ENCODE data around the gene KCNIP4. TPM values are rescaled to one million over a fixed set of nuclear protein-coding genes. Genes with fewer than 3 reads are reported as not detected.

The KCNIP4 gene
- total and polyA plus RNA-seq, 2 donors (not counting 3 experiments of a cell fraction or from before 2014, with no cell fraction given) = not detected

GRCh38 chr4:21819086-21819485 is 129.5 kb downstream of the KCNIP4 start:
- DNase-seq (ENCODE audit: low read depth, low spot score) = peak; percentile 55
- Histone ChIP-seq H3K4me1 (ENCODE audit: control insufficient read depth, extremely low read depth, insufficient read depth, low read length) (no peaks in the 10 kb centered on the region), H3K9ac (replicated peaks; ENCODE audit: extremely low read depth, insufficient read depth, low read length) (no peak overlapping the region), H3K4me3 (replicated peaks in 1 of 3; ENCODE audit: insufficient read depth in 1 of 3, low read depth in 1 of 3, low read length in 3 of 3) (no peak overlapping the region), H3K4me2 (ENCODE audit: insufficient read depth, low read length) (no peak overlapping the region), H3K27ac (ENCODE audit: insufficient read depth, low read depth, low read length) (no peak overlapping the region), H3K36me3 (ENCODE audit: control insufficient read depth in 2 of 2, extremely low read depth in 1 of 2, insufficient read depth in 2 of 2, low read length in 2 of 2) (no peaks in the 10 kb centered on the region), H3K27me3 (ENCODE audit: control insufficient read depth in 2 of 2, insufficient read depth in 2 of 2, low read length in 2 of 2) (peaks cover 0 to 2% of the 10 kb centered on the region in 2 experiments), H2AFZ (ENCODE audit: low read depth, low read length) (no peak overlapping the region), H3K9me3 (replicated peaks; ENCODE audit: control insufficient read depth, insufficient read depth, low read length) (no peaks in the 10 kb centered on the region), H3K9me1 (replicated peaks; ENCODE audit: control insufficient read depth, extremely low read depth, insufficient read depth, low read length) (no peaks in the 10 kb centered on the region), H3K79me2 (ENCODE audit: control insufficient read depth, insufficient read depth, low read length) (no peaks in the 10 kb centered on the region), H4K20me1 (replicated peaks; ENCODE audit: control insufficient read depth, extremely low read depth, insufficient read depth, low read length) (no peaks in the 10 kb centered on the region)
- CTCF ChIA-PET = interaction anchor here (1.8 kb wide), 1 partner anchor 30 kb away, joined by 8 read pairs; no protein-coding TSS in a partner anchor
- dilution Hi-C loops (cut with MboI; ENCODE audit: extremely low pct_ligation_motif_present, low sequenced_read_pairs) (loop anchor here (25.0 kb wide), 1 partner anchor 568 kb away; no protein-coding TSS in a partner anchor), intact Hi-C loops (cut with micrococcal nuclease) (no loop called here)
- no TSS peak for BruUV-seq (replicated peaks)
- TF ChIP-seq EZH2 (IDR thresholded peaks at IDR 0.05; ENCODE audit: borderline replicate concordance, low read depth, low read length, severe bottlenecking) (no peak), POLR2AphosphoS5 (IDR thresholded peaks at IDR 0.05; ENCODE audit: insufficient read depth, low read depth, low read length) (no peak), MYC (IDR thresholded peaks at IDR 0.05; ENCODE audit: low read depth, low read length) (no peak), FOS (IDR thresholded peaks at IDR 0.05; ENCODE audit: borderline replicate concordance, insufficient read depth, low read length) (no peak), JUN (IDR thresholded peaks at IDR 0.05; ENCODE audit: borderline replicate concordance, insufficient read depth, insufficient read length, low read depth) (no peak), POLR2A (IDR thresholded peaks at IDR 0.05; ENCODE audit: low read depth, low read length) (no peak)
- POLR2A ChIA-PET = no interaction called here
- FAIRE-seq = no peak

- Histone ChIP-seq H2AFZ (ENCODE audit: low read depth, low read length) (no peak overlapping the region), H3K9ac (replicated peaks; ENCODE audit: extremely low read depth, insufficient read depth, low read length) (no peak overlapping the region), H3K27ac (ENCODE audit: insufficient read depth, low read depth, low read length) (no peak overlapping the region), H3K36me3 (ENCODE audit: control insufficient read depth in 2 of 2, extremely low read depth in 1 of 2, insufficient read depth in 2 of 2, low read length in 2 of 2) (no peaks in the 10 kb centered on the region), H3K27me3 (ENCODE audit: control insufficient read depth in 2 of 2, insufficient read depth in 2 of 2, low read length in 2 of 2) (peaks cover 0 to 2% of the 10 kb centered on the region in 2 experiments), H3K4me1 (ENCODE audit: control insufficient read depth, extremely low read depth, insufficient read depth, low read length) (peaks cover 6% of the 10 kb centered on the region), H3K9me1 (replicated peaks; ENCODE audit: control insufficient read depth, extremely low read depth, insufficient read depth, low read length) (no peaks in the 10 kb centered on the region), H3K9me3 (replicated peaks; ENCODE audit: control insufficient read depth, insufficient read depth, low read length) (no peaks in the 10 kb centered on the region), H3K4me3 (replicated peaks in 1 of 3; ENCODE audit: insufficient read depth in 1 of 3, low read depth in 1 of 3, low read length in 3 of 3) (no peak overlapping the region), H4K20me1 (replicated peaks; ENCODE audit: control insufficient read depth, extremely low read depth, insufficient read depth, low read length) (no peaks in the 10 kb centered on the region), H3K4me2 (ENCODE audit: insufficient read depth, low read length) (no peak overlapping the region), H3K79me2 (ENCODE audit: control insufficient read depth, insufficient read depth, low read length) (no peaks in the 10 kb centered on the region)
- no TSS peak for BruUV-seq (replicated peaks)
- DNase-seq (ENCODE audit: low read depth, low spot score) (no peak), FAIRE-seq (no peak)
- intact Hi-C loops (cut with micrococcal nuclease) (no loop called here), dilution Hi-C loops (cut with MboI; ENCODE audit: extremely low pct_ligation_motif_present, low sequenced_read_pairs) (loop anchor here (25.0 kb wide), 1 partner anchor 571 kb away; no protein-coding TSS in a partner anchor)
- no peak for TF ChIP-seq EZH2 (IDR thresholded peaks at IDR 0.05; ENCODE audit: borderline replicate concordance, low read depth, low read length, severe bottlenecking)
- TF ChIP-seq CTCF (IDR thresholded peaks at IDR 0.05; ENCODE audit: extremely low read depth in 1 of 2, insufficient read depth in 1 of 2, low read depth in 1 of 2, low read length in 2 of 2) = no peak
- TF ChIP-seq JUN (IDR thresholded peaks at IDR 0.05; ENCODE audit: borderline replicate concordance, insufficient read depth, insufficient read length, low read depth) = no peak
- TF ChIP-seq POLR2AphosphoS5 (IDR thresholded peaks at IDR 0.05; ENCODE audit: insufficient read depth, low read depth, low read length) = no peak
- no peak for TF ChIP-seq MAX (IDR thresholded peaks at IDR 0.05; ENCODE audit: insufficient read depth, insufficient read length)
- no peak for TF ChIP-seq FOS (IDR thresholded peaks at IDR 0.05; ENCODE audit: borderline replicate concordance, insufficient read depth, low read length)
- TF ChIP-seq GATA2 (IDR thresholded peaks at IDR 0.05; ENCODE audit: insufficient read depth, insufficient read length, low read depth, low read length) = no peak
- TF ChIP-seq POLR2A (IDR thresholded peaks at IDR 0.05; ENCODE audit: low read depth, low read length) = no peak
- TF ChIP-seq MYC (IDR thresholded peaks at IDR 0.05; ENCODE audit: low read depth, low read length) = no peak
- ChIA-PET POLR2A (no interaction called here), CTCF (interaction anchor here (0.6 to 2.0 kb wide), 3 partner anchors 10 to 26 kb away, joined by 4 to 10 read pairs (median 10); no protein-coding TSS in a partner anchor)
Observed at GRCh38 chr4:21815651-21816377, 132.8 kb downstream of the KCNIP4 start.

Data from endothelial cell of umbilical vein (primary cell).